BE2C (cell line): ENCODE results near the gene HEATR1.

Source experiments
- DNase-seq: peaks from one replicate; pipeline ENCODE4 v3.0.0-alpha.2; 2020
- H3K27me3 ChIP-seq: fragments of 250-450 bp; sonication (Bioruptor Pico); 2 replicates; pipeline ENCODE4 v1.5.1; 2020; ENCODE audit warnings: mild to moderate bottlenecking
- H3K36me3 ChIP-seq: fragments of 250-450 bp; sonication (Bioruptor Pico); 2 replicates; pipeline ENCODE4 v1.5.1; 2020; ENCODE audit warnings: mild to moderate bottlenecking
- H3K4me1 ChIP-seq: fragments of 250-450 bp; sonication (Bioruptor Pico); 2 replicates; pipeline ENCODE4 v1.5.1; 2020
- H3K4me3 ChIP-seq: 2 replicates; pipeline ENCODE4 v1.5.1; 2011; ENCODE audit warnings: low read depth, low read length
- H3K9me3 ChIP-seq: fragments of 250-450 bp; sonication (Bioruptor Pico); 2 replicates; pipeline ENCODE4 v1.5.1; 2020
- CTCF ChIP-seq: IDR thresholded peaks from 2 replicates; pipeline ENCODE4 v1.5.1; 2012; ENCODE audit warnings: mild to moderate bottlenecking, low read depth, low read length

Gene HEATR1

GRCh38 chr1:236558081-236558480 is 46.2 kb downstream of the HEATR1 start:
- no peak for TF ChIP-seq CTCF
- DNase-seq: no peak
- no peak overlapping the region for H3K4me3 ChIP-seq
- H3K4me1 ChIP-seq: peaks cover 16% of the 10 kb centered on the region
- H3K9me3 ChIP-seq: no peaks in the 10 kb centered on the region
- peaks cover 78% of the 10 kb centered on the region for H3K36me3 ChIP-seq
- no peaks in the 10 kb centered on the region for H3K27me3 ChIP-seq

- Histone ChIP-seq H3K4me1 (peaks cover 1% of the 10 kb centered on the region; the same call in 1 of the 2 replicates), H3K9me3 (no peaks in the 10 kb centered on the region), H3K36me3 (peaks cover 79% of the 10 kb centered on the region), H3K27me3 (no peaks in the 10 kb centered on the region), H3K4me3 (no peak overlapping the region)
- no peak for TF ChIP-seq CTCF
- DNase-seq: no peak
These were observed 47.7 kb downstream of the HEATR1 start for GRCh38 chr1:236556606-236557005.

- Histone ChIP-seq H3K4me3 (no peak overlapping the region), H3K36me3 (peaks cover 94% of the 10 kb centered on the region), H3K27me3 (no peaks in the 10 kb centered on the region), H3K4me1 (no peaks in the 10 kb centered on the region), H3K9me3 (no peaks in the 10 kb centered on the region)
- DNase-seq: no peak
- TF ChIP-seq CTCF: no peak
These were observed 50.9 kb downstream of the HEATR1 start for GRCh38 chr1:236553370-236553769.

- Histone ChIP-seq H3K36me3 (peaks cover 96% of the 10 kb centered on the region), H3K27me3 (no peaks in the 10 kb centered on the region), H3K9me3 (no peaks in the 10 kb centered on the region), H3K4me1 (no peaks in the 10 kb centered on the region), H3K4me3 (no peak overlapping the region)
- no peak for TF ChIP-seq CTCF
- no peak for DNase-seq
These were observed 51.4 kb downstream of the HEATR1 start for GRCh38 chr1:236552901-236553300.

GRCh38 chr1:236552096-236552495 is 52.2 kb downstream of the HEATR1 start:
- no peak for TF ChIP-seq CTCF
- no peaks in the 10 kb centered on the region for H3K4me1 ChIP-seq
- H3K27me3 ChIP-seq: no peaks in the 10 kb centered on the region
- no peaks in the 10 kb centered on the region for H3K9me3 ChIP-seq
- no peak overlapping the region for H3K4me3 ChIP-seq
- no peak for DNase-seq
- H3K36me3 ChIP-seq: peaks cover 96% of the 10 kb centered on the region

GRCh38 chr1:236550961-236551851 is 53.1 kb downstream of the HEATR1 start:
- no peak for DNase-seq
- peaks cover 93% of the 10 kb centered on the region for H3K36me3 ChIP-seq
- H3K4me1 ChIP-seq: no peaks in the 10 kb centered on the region
- no peak overlapping the region for H3K4me3 ChIP-seq
- no peak for TF ChIP-seq CTCF
- H3K27me3 ChIP-seq: no peaks in the 10 kb centered on the region
- no peaks in the 10 kb centered on the region for H3K9me3 ChIP-seq
